Common myeloid progenitor, CD34-positive (primary cell): ENCODE data around the gene PEX10.

Source experiments
- CTCF ChIA-PET: fragments of 350-600 bp; sonication (Branson Sonifier 250); formaldehyde crosslinking; loops from one replicate; lab custom pipeline; 2021; ENCODE audit warnings: antibody characterized with exemption; lab: Charles Lee
- POLR2A ChIA-PET: fragments of 350-600 bp; sonication (Branson Sonifier 250); formaldehyde crosslinking; loops from one replicate; lab custom pipeline; 2021; ENCODE audit warnings: antibody characterized with exemption; lab: Charles Lee
- DNase-seq, 3 donors: peaks; one replicate each; pipeline versions ENCODE4 v3.0.0 to v3.0.0-alpha.2; 2013
- H3K27ac ChIP-seq, 2 experiments: 1 replicate in 1 of 2; 2 replicates in 1 of 2; pipeline ENCODE4 v1.7.0; 2013; ENCODE audit warnings: inconsistent platforms in 2 of 2, low read length in 2 of 2, mild to moderate bottlenecking in 2 of 2, low read depth in 1 of 2, moderate library complexity in 1 of 2; ENCODE audit not compliant: severe bottlenecking in 2 of 2, insufficient read depth in 1 of 2, poor library complexity in 1 of 2
- H3K27me3 ChIP-seq, 5 experiments: replicated peaks in 2 of 5; 1 replicate in 3 of 5; 2 replicates in 2 of 5; pipeline versions ENCODE4 v1.6.1 to v1.7.0; 2013; ENCODE audit warnings: low read length in 4 of 5, mild to moderate bottlenecking in 2 of 5, moderate library complexity in 2 of 5, inconsistent platforms in 1 of 5; ENCODE audit not compliant: insufficient read depth in 5 of 5, control insufficient read depth in 4 of 5
- H3K36me3 ChIP-seq, 4 experiments: 1 replicate in 2 of 4; 2 replicates in 2 of 4; pipeline versions ENCODE4 v1.6.1 to v1.7.0; 2013; ENCODE audit warnings: low read length in 3 of 4, control low read depth in 1 of 4, mild to moderate bottlenecking in 1 of 4; ENCODE audit not compliant: control insufficient read depth in 4 of 4, insufficient read depth in 4 of 4
- H3K4me1 ChIP-seq, 4 experiments: 1 replicate in 3 of 4; 2 replicates in 1 of 4; pipeline versions ENCODE4 v1.6.1 to v1.7.1; 2013; ENCODE audit warnings: low read length in 3 of 4, mild to moderate bottlenecking in 3 of 4, control low read depth in 1 of 4, inconsistent platforms in 1 of 4, moderate library complexity in 1 of 4; ENCODE audit not compliant: control insufficient read depth in 4 of 4, insufficient read depth in 4 of 4; ENCODE audit errors: control extremely low read depth in 1 of 4
- H3K4me3 ChIP-seq, 7 experiments: 1 replicate in 4 of 7; 2 replicates in 3 of 7; pipeline versions ENCODE4 v1.5.1 to v1.7.0; 2013; ENCODE audit warnings: mild to moderate bottlenecking in 7 of 7, low read length in 6 of 7, moderate library complexity in 6 of 7, inconsistent platforms in 2 of 7, low read depth in 2 of 7, control low read depth in 1 of 7; ENCODE audit not compliant: insufficient read depth in 4 of 7, control insufficient read depth in 1 of 7; ENCODE audit errors: extremely low read depth in 1 of 7
- H3K9me3 ChIP-seq, 5 experiments: 1 replicate in 4 of 5; 2 replicates in 1 of 5; pipeline versions ENCODE4 v1.6.1 to v1.7.1; 2013; ENCODE audit warnings: low read length in 4 of 5, mild to moderate bottlenecking in 2 of 5, inconsistent platforms in 1 of 5, low read depth in 1 of 5, moderate library complexity in 1 of 5; ENCODE audit not compliant: control insufficient read depth in 4 of 5, insufficient read depth in 2 of 5; ENCODE audit errors: control extremely low read depth in 1 of 5
- WGBS: methylation state at CpG from one replicate; pipeline ENCODE4 v1.1.5; 2013; ENCODE audit not compliant: insufficient coverage; 5-methylcytosine and 5-hydroxymethylcytosine counted together

Gene PEX10

GRCh38 chr1:2378441-2378851, 33.9 kb downstream of the PEX10 start:
- Histone ChIP-seq H3K27ac (no peak overlapping the region), H3K27me3 (no peaks in the 10 kb centered on the region), H3K9me3 (no peaks in the 10 kb centered on the region), H3K4me3 (no peak overlapping the region), H3K36me3 (peaks cover 0 to 2% (median 0%) of the 10 kb centered on the region in 4 experiments), H3K4me1 (peaks cover 0 to 3% (median 1%) of the 10 kb centered on the region in 4 experiments)
- ChIA-PET CTCF (interaction anchor here (1.2 to 7.5 kb wide), 2 partner anchors 11 to 181 kb away, joined by 3 to 98 read pairs; partner anchors contain the start of gene FAAP20), POLR2A (no interaction called here)
- DNase-seq, result no peak
- WGBS, result 95% methylated on average over 20 of the region's 24 CpGs

GRCh38 chr1:2377751-2378440, 34.5 kb downstream of the PEX10 start:
- H3K36me3 ChIP-seq, result peaks cover 0 to 2% (median 0%) of the 10 kb centered on the region in 4 experiments
- H3K9me3 ChIP-seq, result no peaks in the 10 kb centered on the region
- ChIA-PET POLR2A (no interaction called here), CTCF (interaction anchor here (1.3 to 7.5 kb wide), 2 partner anchors 179 to 180 kb away, joined by 3 to 98 read pairs; partner anchors contain the start of gene FAAP20)
- DNase-seq, result no peak
- WGBS, result 95% methylated on average over 13 of the region's 16 CpGs
- H3K27ac ChIP-seq, result no peak overlapping the region
- H3K27me3 ChIP-seq, result no peaks in the 10 kb centered on the region
- H3K4me3 ChIP-seq, result no peak overlapping the region
- peaks cover 0 to 3% (median 1%) of the 10 kb centered on the region in 4 experiments for H3K4me1 ChIP-seq

GRCh38 chr1:2376931-2377672, 35.3 kb downstream of the PEX10 start:
- Histone ChIP-seq H3K9me3 (no peaks in the 10 kb centered on the region), H3K4me1 (peaks cover 0 to 3% (median 1%) of the 10 kb centered on the region in 4 experiments), H3K4me3 (no peak overlapping the region), H3K27ac (no peak overlapping the region), H3K36me3 (peaks cover 0 to 2% (median 0%) of the 10 kb centered on the region in 4 experiments), H3K27me3 (no peaks in the 10 kb centered on the region)
- 95% methylated on average over 21 of the region's 25 CpGs for WGBS
- POLR2A ChIA-PET, result interaction anchor here (0.8 kb wide), 1 partner anchor 76 kb away, joined by 3 read pairs; no protein-coding TSS in a partner anchor
- CTCF ChIA-PET, result interaction anchor here (1.3 to 2.6 kb wide), 3 partner anchors 61 to 182 kb away, joined by 3 to 7 read pairs (median 7); partner anchors contain the start of gene FAAP20
- no peak for DNase-seq

GRCh38 chr1:2376261-2376741, 36.1 kb downstream of the PEX10 start:
- WGBS, result 95% methylated on average over 21 of the region's 23 CpGs

GRCh38 chr1:2375923-2376260, 36.5 kb downstream of the PEX10 start:
- CTCF ChIA-PET, result interaction anchor here (1.6 to 2.6 kb wide), 2 partner anchors 60 to 181 kb away, joined by 7 read pairs; partner anchors contain the start of gene FAAP20
- 96% methylated on average over 7 of the region's 7 CpGs for WGBS
- Histone ChIP-seq H3K9me3 (no peaks in the 10 kb centered on the region), H3K4me3 (no peak overlapping the region), H3K36me3 (peaks cover 0 to 2% (median 0%) of the 10 kb centered on the region in 4 experiments), H3K27me3 (no peaks in the 10 kb centered on the region), H3K4me1 (no peaks in the 10 kb centered on the region), H3K27ac (no peak overlapping the region)
- POLR2A ChIA-PET, result no interaction called here
- DNase-seq, result no peak

More at GRCh38 chr1:2376261-2376741, 36.1 kb downstream of the PEX10 start:
- Histone ChIP-seq H3K27ac (no peak overlapping the region), H3K4me1 (no peaks in the 10 kb centered on the region), H3K27me3 (no peaks in the 10 kb centered on the region), H3K9me3 (no peaks in the 10 kb centered on the region), H3K4me3 (no peak overlapping the region), H3K36me3 (peaks cover 0 to 2% (median 0%) of the 10 kb centered on the region in 4 experiments)
- no peak for DNase-seq
- CTCF ChIA-PET, result interaction anchor here (1.3 to 2.6 kb wide), 3 partner anchors 60 to 181 kb away, joined by 3 to 7 read pairs (median 7); partner anchors contain the start of gene FAAP20
- POLR2A ChIA-PET, result interaction anchor here (0.8 kb wide), 1 partner anchor 75 kb away, joined by 3 read pairs; no protein-coding TSS in a partner anchor

GRCh38 chr1:2375246-2375922, 37.0 kb downstream of the PEX10 start:
- peaks cover 0 to 2% (median 0%) of the 10 kb centered on the region in 4 experiments for H3K36me3 ChIP-seq
- POLR2A ChIA-PET, result no interaction called here
- no peaks in the 10 kb centered on the region for H3K9me3 ChIP-seq
- no peak overlapping the region for H3K27ac ChIP-seq
- no peaks in the 10 kb centered on the region for H3K4me1 ChIP-seq
- CTCF ChIA-PET, result interaction anchor here (0.6 to 2.6 kb wide), 3 partner anchors 60 to 186 kb away, joined by 6 to 7 read pairs (median 7); partner anchors contain the start of gene FAAP20
- WGBS, result 94% methylated on average over 22 of the region's 23 CpGs
- no peaks in the 10 kb centered on the region for H3K27me3 ChIP-seq
- no peak for DNase-seq
- H3K4me3 ChIP-seq, result no peak overlapping the region
